Fibroblast of lung (primary cell): ENCODE results near the gene MACROD2. TPM values are rescaled to one million over a fixed set of nuclear protein-coding genes. Genes with fewer than 3 reads are reported as not detected.

Experiments used
- DNase-seq, 2 donors: peaks; one replicate each; pipeline versions ENCODE4 v3.0.0 to v3.0.0-alpha.2; 2010; ENCODE audit warnings: low read depth in 2 of 2
- H2AFZ ChIP-seq: 2 replicates; pipeline ENCODE4 v1.5.1; 2012; ENCODE audit warnings: low read length, control low read depth, inconsistent platforms
- H3K27ac ChIP-seq: 2 replicates; pipeline ENCODE4 v1.5.1; 2011; ENCODE audit warnings: low read length, control low read depth; ENCODE audit not compliant: insufficient read depth
- H3K27me3 ChIP-seq: 2 replicates; pipeline ENCODE4 v1.5.1; 2011; ENCODE audit warnings: mild to moderate bottlenecking, low read length; ENCODE audit not compliant: control insufficient read depth, insufficient read depth
- H3K36me3 ChIP-seq: 2 replicates; pipeline ENCODE4 v1.5.1; 2011; ENCODE audit warnings: low read length; ENCODE audit not compliant: control insufficient read depth, insufficient read depth
- H3K4me1 ChIP-seq: 2 replicates; pipeline ENCODE4 v1.5.1; 2011; ENCODE audit warnings: low read length; ENCODE audit not compliant: control insufficient read depth, insufficient read depth; ENCODE audit errors: extremely low read depth
- H3K4me2 ChIP-seq: 2 replicates; pipeline ENCODE4 v1.5.1; 2011; ENCODE audit warnings: low read length, control low read depth; ENCODE audit not compliant: insufficient read depth; ENCODE audit errors: extremely low read depth
- H3K4me3 ChIP-seq, 4 experiments: fragments of 200-600 bp in 1 of 4; sonication (generic) in 1 of 4; replicated peaks in 1 of 4; 2 replicates each; pipeline ENCODE4 v1.5.1; 2011 to 2016; ENCODE audit warnings: low read length in 4 of 4, low read depth in 3 of 4, mild to moderate bottlenecking in 3 of 4, control low read depth in 2 of 4, inconsistent platforms in 1 of 4, mixed read lengths in 1 of 4; ENCODE audit not compliant: insufficient read depth in 1 of 4; ENCODE audit errors: control extremely low read depth in 1 of 4
- H3K79me2 ChIP-seq: 2 replicates; pipeline ENCODE4 v1.5.1; 2012; ENCODE audit warnings: mild to moderate bottlenecking, low read length, inconsistent platforms; ENCODE audit not compliant: control insufficient read depth, insufficient read depth
- H3K9ac ChIP-seq: 2 replicates; pipeline ENCODE4 v1.5.1; 2011; ENCODE audit warnings: mild to moderate bottlenecking, low read length, control low read depth; ENCODE audit not compliant: insufficient read depth
- H3K9me3 ChIP-seq: 2 replicates; pipeline ENCODE4 v1.5.1; 2012; ENCODE audit warnings: low read depth, low read length; ENCODE audit not compliant: control insufficient read depth, insufficient read depth
- H4K20me1 ChIP-seq: 2 replicates; pipeline ENCODE4 v1.5.1; 2011; ENCODE audit warnings: low read length; ENCODE audit not compliant: control insufficient read depth, insufficient read depth; ENCODE audit errors: extremely low read depth
- CTCF ChIP-seq, 2 donors: IDR thresholded peaks in 1 of 2; conservative IDR thresholded peaks in 1 of 2; 1 replicate in 1 of 2; 2 replicates in 1 of 2; pipeline ENCODE4 v1.5.1; 2011 to 2012; ENCODE audit warnings: low read length in 2 of 2, control low read depth in 1 of 2, inconsistent platforms in 1 of 2, low read depth in 1 of 2, mild to moderate bottlenecking in 1 of 2
- EZH2 ChIP-seq: IDR thresholded peaks from 2 replicates; pipeline ENCODE4 v1.5.1; 2012; ENCODE audit warnings: low read length, control low read depth, mild to moderate bottlenecking; ENCODE audit errors: missing control alignments
- polyA plus RNA-seq, 2 donors: library from polyadenylated mRNA; depleted of rRNA in 1 of 2; stranded (reverse) in 1 of 2; unstranded in 1 of 2; fragments of >200 nt; gene quantifications; 2 replicates each; pipeline ENCODE4 v1.2.1, GENCODE V29; 2011 to 2012; ENCODE audit warnings: missing spikeins in 1 of 2
- total RNA-seq: library from RNA; depleted of rRNA; stranded (reverse); fragments of >200 nt; gene quantifications from 2 replicates; pipeline ENCODE4 v1.2.1, GENCODE V29; 2014

The MACROD2 gene
- total and polyA plus RNA-seq, 2 donors (not counting 1 experiment from before 2014, with no cell fraction given), result 0.54 to 1.7 TPM

GRCh38 chr20:14401479-14402138 lies 406.3 kb downstream of the MACROD2 start:
- Histone ChIP-seq H3K36me3 (no peaks in the 10 kb centered on the region), H3K4me1 (no peaks in the 10 kb centered on the region), H3K27ac (no peak overlapping the region), H3K4me3 (no peak overlapping the region), H4K20me1 (no peaks in the 10 kb centered on the region), H3K4me2 (no peak overlapping the region), H3K27me3 (no peaks in the 10 kb centered on the region), H3K79me2 (no peaks in the 10 kb centered on the region), H2AFZ (no peak overlapping the region), H3K9me3 (no peaks in the 10 kb centered on the region), H3K9ac (no peak overlapping the region)
- DNase-seq, result peak in 1 of 2 donors; percentile 9
- TF ChIP-seq EZH2 (no peak), CTCF (conservative IDR thresholded peaks at IDR 0.05 in 1 of 2, IDR thresholded peaks at IDR 0.05 in 1 of 2; ENCODE audit: low read depth in 1 of 2, low read length in 2 of 2) (no peak)

- no peaks in the 10 kb centered on the region for H3K4me1 ChIP-seq
- no peak overlapping the region for H3K4me3 ChIP-seq
- no peak for TF ChIP-seq CTCF (conservative IDR thresholded peaks at IDR 0.05 in 1 of 2, IDR thresholded peaks at IDR 0.05 in 1 of 2; ENCODE audit: low read depth in 1 of 2, low read length in 2 of 2)
- no peak for TF ChIP-seq EZH2
- no peak overlapping the region for H3K27ac ChIP-seq
- H3K4me2 ChIP-seq, result no peak overlapping the region
- H3K9ac ChIP-seq, result no peak overlapping the region
- H3K36me3 ChIP-seq, result no peaks in the 10 kb centered on the region
- no peaks in the 10 kb centered on the region for H3K27me3 ChIP-seq
- no peak overlapping the region for H2AFZ ChIP-seq
- H3K79me2 ChIP-seq, result no peaks in the 10 kb centered on the region
- H4K20me1 ChIP-seq, result no peaks in the 10 kb centered on the region
- no peaks in the 10 kb centered on the region for H3K9me3 ChIP-seq
- no peak for DNase-seq
These were observed 409.2 kb downstream of the MACROD2 start for GRCh38 chr20:14404515-14404914.

- H3K9me3 ChIP-seq, result no peaks in the 10 kb centered on the region
- no peaks in the 10 kb centered on the region for H3K4me1 ChIP-seq
- peak overlapping the region; percentile 23 for H3K4me2 ChIP-seq
- no peak overlapping the region for H2AFZ ChIP-seq
- no peak overlapping the region for H3K27ac ChIP-seq
- H3K36me3 ChIP-seq, result no peaks in the 10 kb centered on the region
- TF ChIP-seq CTCF (conservative IDR thresholded peaks at IDR 0.05 in 1 of 2, IDR thresholded peaks at IDR 0.05 in 1 of 2; ENCODE audit: low read depth in 1 of 2, low read length in 2 of 2), result no peak
- TF ChIP-seq EZH2, result no peak
- no peaks in the 10 kb centered on the region for H3K79me2 ChIP-seq
- DNase-seq, result peak; percentile 3 to 56
- H3K9ac ChIP-seq, result no peak overlapping the region
- no peaks in the 10 kb centered on the region for H3K27me3 ChIP-seq
- no peak overlapping the region for H3K4me3 ChIP-seq
- H4K20me1 ChIP-seq, result no peaks in the 10 kb centered on the region
These were observed 411.2 kb downstream of the MACROD2 start for GRCh38 chr20:14406495-14406894.
